ENCODE data around the gene CARD18.

DNA sequence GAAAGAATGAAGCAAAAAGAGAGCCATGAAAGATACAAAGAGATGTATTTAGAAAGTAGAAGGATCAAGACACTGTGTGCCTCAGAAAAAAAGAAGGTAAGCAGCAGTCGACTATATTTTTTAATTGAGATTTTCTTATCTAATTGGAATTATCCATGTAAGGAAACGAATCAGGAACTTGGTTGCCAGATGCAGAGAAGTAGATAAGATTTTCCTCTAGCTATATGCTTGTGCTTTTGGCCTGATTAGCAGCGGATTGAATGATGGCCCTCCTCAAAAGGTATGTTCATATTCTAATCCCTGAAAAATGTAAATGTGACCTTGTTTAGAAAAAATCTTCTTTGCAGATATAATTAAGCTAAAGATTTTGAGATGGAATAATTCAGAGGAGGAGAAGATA lies 43.9 kb upstream of the CARD18 start:
- TF ChIP-seq, protein P1, sequence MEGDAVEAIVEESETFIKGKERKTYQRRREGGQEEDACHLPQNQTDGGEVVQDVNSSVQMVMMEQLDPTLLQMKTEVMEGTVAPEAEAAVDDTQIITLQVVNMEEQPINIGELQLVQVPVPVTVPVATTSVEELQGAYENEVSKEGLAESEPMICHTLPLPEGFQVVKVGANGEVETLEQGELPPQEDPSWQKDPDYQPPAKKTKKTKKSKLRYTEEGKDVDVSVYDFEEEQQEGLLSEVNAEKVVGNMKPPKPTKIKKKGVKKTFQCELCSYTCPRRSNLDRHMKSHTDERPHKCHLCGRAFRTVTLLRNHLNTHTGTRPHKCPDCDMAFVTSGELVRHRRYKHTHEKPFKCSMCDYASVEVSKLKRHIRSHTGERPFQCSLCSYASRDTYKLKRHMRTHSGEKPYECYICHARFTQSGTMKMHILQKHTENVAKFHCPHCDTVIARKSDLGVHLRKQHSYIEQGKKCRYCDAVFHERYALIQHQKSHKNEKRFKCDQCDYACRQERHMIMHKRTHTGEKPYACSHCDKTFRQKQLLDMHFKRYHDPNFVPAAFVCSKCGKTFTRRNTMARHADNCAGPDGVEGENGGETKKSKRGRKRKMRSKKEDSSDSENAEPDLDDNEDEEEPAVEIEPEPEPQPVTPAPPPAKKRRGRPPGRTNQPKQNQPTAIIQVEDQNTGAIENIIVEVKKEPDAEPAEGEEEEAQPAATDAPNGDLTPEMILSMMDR (IDR thresholded peaks at IDR 0.05), result no peak
- no peak for TF ChIP-seq POLR2A (IDR thresholded peaks at IDR 0.05)
- no peak for TF ChIP-seq EP300 (IDR thresholded peaks at IDR 0.05)

Data from suprapubic skin (tissue), 3 donors.